GM21576 (cell line): ENCODE data around the gene NXPH2.
A peak's percentile ranks its signal among the peaks of the same experiment; 100 is the strongest.
"Not testable (repeated sequence)": the region's sequence is repeated elsewhere in the genome, so short reads cannot be mapped to it uniquely, and the experiment has no call there.

Source experiments
- ATAC-seq: cut with Tn5 transposase; IDR thresholded peaks from one replicate; pipeline ENCODE4 v1.9.1; 2021; ENCODE audit warnings: mild to moderate bottlenecking, moderate library complexity; ENCODE audit not compliant: unreplicated experiment

Gene NXPH2

DNA sequence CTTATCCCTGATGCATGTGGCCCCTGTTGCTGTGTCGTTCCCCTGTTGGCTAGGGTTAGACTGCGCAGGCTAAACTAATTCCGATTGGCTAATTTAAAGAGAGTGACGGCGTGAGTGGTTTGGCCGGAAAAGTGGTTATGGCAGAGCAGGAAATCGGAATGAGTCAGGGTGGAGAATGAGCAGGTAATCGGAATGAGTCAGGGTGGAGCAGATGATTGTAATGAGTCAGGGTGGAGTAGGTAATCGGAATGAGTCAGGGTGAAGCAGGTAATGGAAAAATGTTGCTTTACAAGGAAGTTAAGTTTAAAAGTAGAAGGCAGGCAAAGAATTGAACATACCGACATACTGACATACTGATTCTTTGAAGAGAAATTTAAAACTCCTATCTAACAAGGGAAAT, 135.4 kb downstream of the NXPH2 start:
- ATAC-seq = not testable (repeated sequence)

DNA sequence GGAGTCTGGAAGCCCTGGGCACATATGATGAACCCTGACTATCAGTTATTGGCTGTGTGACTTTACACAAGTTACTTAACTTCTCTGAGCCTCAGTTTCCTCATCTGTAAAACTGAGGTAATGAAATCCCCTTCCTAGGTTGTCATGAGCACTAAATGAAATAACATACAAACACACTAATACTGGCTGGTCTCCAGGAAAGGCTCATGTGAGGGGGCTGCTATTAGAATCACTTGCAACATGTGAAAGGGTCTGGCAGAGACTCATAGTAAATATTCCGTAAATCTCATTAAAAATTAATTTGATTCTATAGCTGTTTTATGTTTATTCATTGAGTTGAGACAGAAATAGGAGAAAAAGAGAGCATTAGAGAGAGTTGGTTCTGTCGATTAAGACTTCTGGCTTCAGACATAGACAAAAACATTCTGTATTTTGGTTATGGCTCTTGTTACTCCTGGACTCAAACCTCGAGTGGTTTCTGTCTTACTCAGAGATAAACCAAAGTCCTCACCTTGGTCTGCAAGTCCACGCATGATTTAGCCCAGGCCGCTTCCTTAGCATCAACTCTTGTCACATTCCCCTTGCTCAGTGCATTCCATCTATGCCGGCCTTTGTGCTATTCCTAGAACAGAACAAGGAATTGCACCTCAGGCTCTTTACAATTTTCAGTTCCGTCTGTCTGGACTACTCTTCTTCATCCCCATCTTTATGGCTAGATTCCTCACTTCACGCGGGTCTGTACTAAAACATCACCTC, 139.1 kb downstream of the NXPH2 start:
- no peak for ATAC-seq

DNA sequence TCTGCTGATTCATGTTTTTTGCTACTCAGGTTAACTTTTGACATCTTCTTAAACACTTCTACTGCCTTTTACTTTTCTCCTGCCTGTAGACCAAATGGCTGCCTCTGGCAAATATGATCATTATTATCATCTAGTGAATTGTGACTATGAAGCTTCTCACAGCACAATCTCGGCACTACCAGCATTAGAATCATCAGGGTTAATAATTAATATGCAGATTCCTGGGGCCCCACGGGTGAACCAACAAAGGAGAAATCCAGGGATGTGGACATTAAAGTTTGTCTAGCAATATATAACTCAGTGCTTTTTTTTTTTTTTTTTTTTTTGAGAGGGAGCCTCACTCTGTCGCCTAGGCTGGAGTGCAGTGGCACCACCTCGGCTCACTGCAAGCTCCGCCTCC, 142.5 kb downstream of the NXPH2 start:
- ATAC-seq = no peak

DNA sequence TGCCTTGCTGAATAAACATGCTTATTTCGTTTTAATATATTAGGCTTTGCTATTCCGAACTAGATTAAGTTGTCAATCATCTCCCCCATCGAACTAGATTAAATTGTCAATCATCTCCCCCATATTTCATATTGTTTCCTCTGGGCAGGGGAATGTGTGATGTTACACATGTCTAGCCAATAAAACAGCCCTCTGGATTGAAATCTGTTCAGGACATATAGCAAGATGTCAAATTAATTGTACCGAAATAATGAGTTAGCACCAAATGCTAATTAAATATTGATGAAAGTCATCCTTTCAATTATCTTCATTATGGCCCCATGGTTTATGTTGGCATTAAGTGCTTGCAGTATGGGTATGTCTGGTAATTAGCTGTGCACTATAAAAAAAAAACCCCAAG, 143.1 kb downstream of the NXPH2 start:
- no peak for ATAC-seq

DNA sequence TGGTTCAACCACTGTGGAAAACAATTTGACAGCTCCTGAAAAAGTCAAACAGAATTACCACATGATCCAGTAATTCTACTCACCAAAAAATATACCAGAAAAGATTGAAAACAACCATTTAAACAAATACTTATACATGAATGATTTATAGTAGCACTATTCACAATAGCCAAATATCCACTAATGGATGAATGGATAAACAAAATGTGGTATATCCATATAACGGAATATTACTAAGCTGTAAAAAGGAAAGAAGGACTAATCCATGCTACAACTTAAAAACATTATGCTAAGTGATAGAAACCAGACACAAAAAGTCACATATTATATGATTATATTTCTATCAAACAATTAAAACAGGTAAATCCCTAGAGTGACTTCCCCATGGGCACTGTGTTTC, 147.1 kb downstream of the NXPH2 start:
- no peak for ATAC-seq

DNA sequence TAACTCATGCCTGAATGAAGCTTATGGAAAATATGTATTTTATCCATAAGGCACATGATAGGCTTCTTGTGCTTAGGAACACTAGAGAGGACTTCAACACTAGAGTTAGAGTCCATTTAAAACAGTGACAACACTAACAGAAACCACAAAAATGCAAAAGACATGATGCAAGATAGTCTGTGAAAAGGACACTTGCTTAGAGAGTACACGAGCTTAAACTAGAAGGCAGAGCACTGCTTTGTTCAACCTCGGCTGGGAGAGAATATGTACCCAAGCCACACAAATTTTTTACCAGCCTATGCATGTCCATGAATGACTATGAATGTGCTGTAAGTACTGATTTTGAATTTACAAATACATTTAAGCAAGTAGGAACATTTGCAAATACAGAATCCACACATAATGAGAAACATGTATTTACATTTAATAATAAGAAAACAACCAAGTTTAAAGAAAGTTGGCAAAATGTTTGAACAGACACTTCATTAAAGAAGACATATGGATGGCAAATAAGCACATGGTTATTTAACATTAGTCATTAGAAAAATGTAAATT, 148.0 kb downstream of the NXPH2 start:
- no peak for ATAC-seq

DNA sequence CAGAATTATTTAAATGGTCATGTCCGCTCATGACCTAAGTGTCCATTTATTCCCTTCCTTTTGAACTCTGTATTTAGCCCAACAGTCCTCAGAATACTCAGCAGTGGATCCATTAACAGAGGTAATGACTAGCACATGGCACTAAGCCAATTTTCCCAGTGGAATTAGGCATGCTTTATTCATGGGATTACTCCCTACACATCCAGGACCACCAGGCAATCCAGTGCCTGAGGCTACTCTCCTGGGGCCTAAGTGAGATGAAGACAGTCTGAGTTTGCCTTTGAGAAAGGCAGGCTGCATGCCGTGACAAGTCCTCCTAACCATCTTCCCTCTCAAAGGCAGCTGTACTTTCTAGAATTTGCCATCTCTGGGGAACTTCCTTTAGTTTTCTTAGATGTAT, 150.0 kb downstream of the NXPH2 start:
- ATAC-seq = no peak

DNA sequence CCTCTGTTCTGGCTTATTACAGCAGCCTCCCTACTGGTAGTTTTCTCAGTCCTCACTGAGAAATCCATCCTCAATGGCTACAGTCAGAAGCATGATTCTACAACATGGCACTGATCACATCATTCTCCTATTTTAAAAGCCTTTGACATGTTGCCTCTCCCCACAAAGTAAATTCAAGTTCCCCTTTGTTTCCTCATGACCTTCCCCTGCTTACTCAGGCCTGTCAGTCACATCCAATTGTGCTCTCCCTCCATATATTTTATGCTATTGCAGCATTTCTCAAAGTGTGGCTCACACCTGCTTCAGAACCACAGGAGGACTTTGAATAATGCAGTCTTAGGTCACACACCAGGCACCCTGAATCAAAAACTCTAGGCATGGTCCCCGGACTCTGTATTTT, 154.0 kb downstream of the NXPH2 start:
- ATAC-seq = no peak

DNA sequence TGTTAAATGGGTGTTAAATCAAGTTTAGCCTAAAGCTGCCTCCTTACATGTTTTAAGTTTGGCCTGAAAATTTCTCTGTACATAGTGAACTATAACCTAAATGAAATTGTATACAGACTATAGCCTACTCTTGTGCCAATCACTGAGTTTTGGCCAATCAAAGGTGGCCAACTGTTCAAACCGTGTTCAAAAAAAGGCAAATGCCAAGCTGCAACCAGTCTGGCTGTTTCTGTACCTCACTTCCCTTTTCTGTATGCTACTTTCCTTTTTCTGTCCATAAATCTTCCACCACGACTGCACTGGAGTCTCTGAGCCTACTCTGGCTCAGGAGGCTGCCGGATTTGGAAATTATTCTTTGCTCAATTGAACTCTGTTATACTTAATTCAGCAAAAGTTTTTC, 157.6 kb downstream of the NXPH2 start:
- peak; percentile 50 for ATAC-seq

DNA sequence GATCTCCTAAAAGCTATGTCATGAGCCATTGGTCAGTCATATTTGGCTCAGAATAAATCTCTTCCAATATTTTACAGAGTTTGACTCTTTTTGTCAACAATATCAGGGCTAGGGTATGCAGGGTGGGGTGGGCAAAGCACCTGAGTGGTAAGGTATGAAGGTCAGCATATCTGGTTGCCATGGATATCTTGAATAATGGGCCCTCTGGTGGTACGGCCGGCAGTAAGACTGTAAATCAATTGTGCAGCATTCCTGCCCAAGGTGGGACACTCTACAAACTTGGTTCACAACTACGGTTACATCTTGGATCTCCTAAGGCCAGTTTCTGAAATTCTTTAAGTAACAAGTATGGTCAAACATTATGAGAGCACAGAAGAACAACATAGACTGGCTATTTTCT, 159.1 kb downstream of the NXPH2 start:
- ATAC-seq = no peak

DNA sequence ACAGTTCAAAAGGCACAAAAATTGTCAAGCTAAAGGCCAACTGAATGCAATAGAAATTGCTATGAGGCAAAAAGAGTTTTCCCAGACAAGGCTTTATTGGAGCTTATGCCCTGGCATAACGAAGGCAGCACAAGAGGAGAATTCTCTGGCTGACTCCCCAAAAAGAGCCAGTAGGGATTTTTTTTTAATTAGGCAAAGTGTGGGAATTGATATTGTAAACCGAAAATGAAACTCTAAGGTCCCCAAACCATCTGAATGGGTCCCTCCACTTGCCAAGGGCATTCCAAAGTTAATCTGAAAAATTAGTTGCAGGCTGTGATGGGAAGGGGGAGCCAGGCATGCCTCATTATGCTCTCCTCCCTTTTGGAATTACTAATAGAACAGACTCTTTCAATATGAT, 159.8 kb downstream of the NXPH2 start:
- ATAC-seq = no peak
